Measurements from ENCODE around the gene ZC2HC1B.

GRCh38 chr6:143863771-143864170 lies 503 bp upstream of the ZC2HC1B start:
- no peak for TF ChIP-seq CTCF (IDR thresholded peaks at IDR 0.05)
- no peak for TF ChIP-seq POLR2A (IDR thresholded peaks at IDR 0.05)
